ENCODE results near the gene TEX101.
A peak's percentile ranks its signal among the peaks of the same experiment; 100 is the strongest.

TEX101 gene

DNA sequence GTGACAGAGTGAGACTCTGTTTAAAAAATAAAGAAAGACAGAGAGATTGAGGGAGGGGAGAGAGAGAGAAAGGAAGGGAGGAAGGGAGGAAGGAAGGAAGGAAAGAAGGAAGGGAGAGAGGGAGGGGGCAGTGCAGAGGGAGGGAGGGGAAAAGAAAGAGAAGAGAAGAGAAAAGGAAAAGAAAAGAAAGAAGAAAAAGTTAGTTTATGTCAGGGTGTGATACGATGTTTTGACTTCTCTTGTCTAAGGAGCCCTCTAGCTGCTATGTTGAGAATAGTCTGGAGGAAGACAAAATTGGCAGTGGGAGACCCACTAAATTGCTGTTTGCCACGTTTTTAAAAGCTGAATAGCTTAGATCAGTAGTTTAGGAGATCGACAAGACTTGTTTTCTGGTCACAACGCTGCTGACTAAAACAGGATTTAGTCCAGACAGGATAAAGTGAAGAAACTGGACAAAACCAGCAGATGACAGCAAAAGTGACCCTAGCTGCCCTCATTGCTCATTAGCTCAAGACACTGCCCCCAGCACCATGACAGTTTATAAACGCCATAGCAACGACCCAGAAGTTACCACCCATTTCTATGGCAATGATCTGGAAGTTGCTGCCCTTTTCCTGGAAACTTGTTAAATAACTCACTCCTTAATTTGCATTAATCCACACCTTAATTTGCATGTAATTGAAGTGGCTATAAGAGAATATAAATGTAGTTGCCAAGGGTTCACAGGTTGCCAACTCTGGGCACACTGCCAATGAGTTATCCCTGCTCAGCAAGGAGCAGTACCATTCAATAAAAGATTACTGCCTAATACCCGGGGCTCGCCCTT, 11.1 kb downstream of the TEX101 start:
- TF ChIP-seq TCF12 (IDR thresholded peaks at IDR 0.05; ENCODE audit: low read depth), result no peak
- TF ChIP-seq NFIC (IDR thresholded peaks at IDR 0.05), result peak; percentile 61
- TF ChIP-seq RAD21 (IDR thresholded peaks at IDR 0.05; ENCODE audit: low read depth), result peak; percentile 46
- TF ChIP-seq ZBTB7A (IDR thresholded peaks at IDR 0.05; ENCODE audit: low read depth), result no peak
- TF ChIP-seq, protein P1, sequence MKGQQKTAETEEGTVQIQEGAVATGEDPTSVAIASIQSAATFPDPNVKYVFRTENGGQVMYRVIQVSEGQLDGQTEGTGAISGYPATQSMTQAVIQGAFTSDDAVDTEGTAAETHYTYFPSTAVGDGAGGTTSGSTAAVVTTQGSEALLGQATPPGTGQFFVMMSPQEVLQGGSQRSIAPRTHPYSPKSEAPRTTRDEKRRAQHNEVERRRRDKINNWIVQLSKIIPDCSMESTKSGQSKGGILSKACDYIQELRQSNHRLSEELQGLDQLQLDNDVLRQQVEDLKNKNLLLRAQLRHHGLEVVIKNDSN (IDR thresholded peaks at IDR 0.05), result no peak

DNA sequence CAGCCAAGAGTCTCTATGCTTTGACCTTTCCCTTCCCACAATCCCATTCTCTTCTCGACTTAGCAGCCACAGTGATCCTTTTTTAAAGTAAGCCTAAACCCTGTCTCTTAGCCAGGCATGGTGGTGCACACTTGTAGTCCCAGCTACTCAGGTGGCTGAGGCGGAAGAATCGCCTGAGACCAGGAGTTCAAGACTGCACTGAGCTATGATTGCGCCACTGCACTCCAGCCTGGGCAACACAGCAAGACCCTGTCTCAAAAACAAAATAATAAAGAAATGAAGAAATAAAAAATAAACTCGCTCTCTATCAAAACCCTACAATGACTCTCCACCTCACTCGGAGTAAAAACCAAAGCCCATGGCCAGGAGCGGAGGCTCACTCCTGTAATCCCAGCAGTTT, 14.7 kb downstream of the TEX101 start:
- TF ChIP-seq TCF12 (IDR thresholded peaks at IDR 0.05; ENCODE audit: low read depth) (no peak), RAD21 (IDR thresholded peaks at IDR 0.05; ENCODE audit: low read depth) (no peak), EGR1 (IDR thresholded peaks at IDR 0.05) (no peak), TEAD4 (IDR thresholded peaks at IDR 0.05) (no peak)

DNA sequence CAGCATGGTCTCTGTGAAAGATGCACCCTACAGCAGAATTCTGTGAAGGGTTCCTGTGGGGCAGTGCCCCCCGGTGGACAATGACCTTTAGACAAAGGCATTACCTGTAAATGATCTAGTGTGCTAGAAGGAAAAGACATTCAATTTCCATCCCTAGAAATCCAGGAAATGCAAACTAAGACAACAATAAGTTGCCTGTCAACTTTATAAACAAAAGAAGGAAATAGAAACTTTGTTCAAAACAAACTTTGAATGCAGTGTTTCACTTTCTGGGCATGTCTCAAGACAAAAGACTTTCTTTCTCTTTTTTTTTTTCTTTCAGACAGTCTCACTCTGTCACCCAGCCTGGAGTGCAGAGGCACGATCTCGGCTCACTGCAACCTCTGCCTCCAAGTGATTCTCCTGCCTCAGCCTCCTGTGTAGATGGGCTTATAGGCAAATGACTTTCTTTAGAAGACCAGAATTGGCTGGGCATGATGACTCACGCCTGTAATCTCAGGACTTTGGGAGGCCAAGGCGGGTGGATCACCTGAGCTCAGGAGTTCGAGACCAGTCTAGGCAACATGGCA, 15.5 kb downstream of the TEX101 start:
- TF ChIP-seq, protein P2, sequence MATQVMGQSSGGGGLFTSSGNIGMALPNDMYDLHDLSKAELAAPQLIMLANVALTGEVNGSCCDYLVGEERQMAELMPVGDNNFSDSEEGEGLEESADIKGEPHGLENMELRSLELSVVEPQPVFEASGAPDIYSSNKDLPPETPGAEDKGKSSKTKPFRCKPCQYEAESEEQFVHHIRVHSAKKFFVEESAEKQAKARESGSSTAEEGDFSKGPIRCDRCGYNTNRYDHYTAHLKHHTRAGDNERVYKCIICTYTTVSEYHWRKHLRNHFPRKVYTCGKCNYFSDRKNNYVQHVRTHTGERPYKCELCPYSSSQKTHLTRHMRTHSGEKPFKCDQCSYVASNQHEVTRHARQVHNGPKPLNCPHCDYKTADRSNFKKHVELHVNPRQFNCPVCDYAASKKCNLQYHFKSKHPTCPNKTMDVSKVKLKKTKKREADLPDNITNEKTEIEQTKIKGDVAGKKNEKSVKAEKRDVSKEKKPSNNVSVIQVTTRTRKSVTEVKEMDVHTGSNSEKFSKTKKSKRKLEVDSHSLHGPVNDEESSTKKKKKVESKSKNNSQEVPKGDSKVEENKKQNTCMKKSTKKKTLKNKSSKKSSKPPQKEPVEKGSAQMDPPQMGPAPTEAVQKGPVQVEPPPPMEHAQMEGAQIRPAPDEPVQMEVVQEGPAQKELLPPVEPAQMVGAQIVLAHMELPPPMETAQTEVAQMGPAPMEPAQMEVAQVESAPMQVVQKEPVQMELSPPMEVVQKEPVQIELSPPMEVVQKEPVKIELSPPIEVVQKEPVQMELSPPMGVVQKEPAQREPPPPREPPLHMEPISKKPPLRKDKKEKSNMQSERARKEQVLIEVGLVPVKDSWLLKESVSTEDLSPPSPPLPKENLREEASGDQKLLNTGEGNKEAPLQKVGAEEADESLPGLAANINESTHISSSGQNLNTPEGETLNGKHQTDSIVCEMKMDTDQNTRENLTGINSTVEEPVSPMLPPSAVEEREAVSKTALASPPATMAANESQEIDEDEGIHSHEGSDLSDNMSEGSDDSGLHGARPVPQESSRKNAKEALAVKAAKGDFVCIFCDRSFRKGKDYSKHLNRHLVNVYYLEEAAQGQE (IDR thresholded peaks at IDR 0.05; ENCODE audit: low read depth), result no peak
- peak; percentile 12; the same call in 1 of the 2 replicates for TF ChIP-seq RAD21 (IDR thresholded peaks at IDR 0.05; ENCODE audit: low read depth)

DNA sequence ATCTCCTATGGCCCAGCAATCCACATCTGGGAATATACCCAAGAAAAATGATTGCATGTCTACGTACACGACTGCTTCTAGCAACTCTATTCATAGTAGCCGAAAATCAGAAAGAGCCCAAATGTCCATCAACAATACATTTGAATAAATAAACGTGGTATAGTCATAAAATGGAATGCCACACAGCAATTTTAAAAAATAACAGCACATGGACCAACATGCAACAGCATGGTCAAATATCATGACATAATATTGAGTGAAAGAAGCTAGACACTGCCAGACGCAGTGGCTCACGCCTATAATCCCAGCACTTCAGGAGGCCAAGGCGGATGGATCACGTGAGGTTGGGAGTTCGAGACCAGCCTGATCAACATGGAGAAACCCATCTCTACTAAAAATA, 16.3 kb downstream of the TEX101 start:
- TF ChIP-seq TCF12 (IDR thresholded peaks at IDR 0.05; ENCODE audit: low read depth) (no peak), FOXM1 (IDR thresholded peaks at IDR 0.05; ENCODE audit: borderline replicate concordance, low read depth) (no peak), EGR1 (IDR thresholded peaks at IDR 0.05) (no peak), CREB1 (IDR thresholded peaks at IDR 0.05; ENCODE audit: low read depth) (no peak), EP300 (IDR thresholded peaks at IDR 0.05; ENCODE audit: borderline replicate concordance) (no peak), YY1 (IDR thresholded peaks at IDR 0.05; ENCODE audit: low read depth) (no peak), TAF1 (IDR thresholded peaks at IDR 0.05; ENCODE audit: low read depth) (no peak), CEBPB (IDR thresholded peaks at IDR 0.05) (no peak), RAD21 (IDR thresholded peaks at IDR 0.05; ENCODE audit: low read depth) (no peak), NFIC (IDR thresholded peaks at IDR 0.05) (no peak)
- TF ChIP-seq, protein P2 (IDR thresholded peaks at IDR 0.05; ENCODE audit: low read depth), result no peak
- TF ChIP-seq, protein P3, sequence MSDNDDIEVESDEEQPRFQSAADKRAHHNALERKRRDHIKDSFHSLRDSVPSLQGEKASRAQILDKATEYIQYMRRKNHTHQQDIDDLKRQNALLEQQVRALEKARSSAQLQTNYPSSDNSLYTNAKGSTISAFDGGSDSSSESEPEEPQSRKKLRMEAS (IDR thresholded peaks at IDR 0.05), result no peak
- TF ChIP-seq, protein P1 (IDR thresholded peaks at IDR 0.05), result no peak

DNA sequence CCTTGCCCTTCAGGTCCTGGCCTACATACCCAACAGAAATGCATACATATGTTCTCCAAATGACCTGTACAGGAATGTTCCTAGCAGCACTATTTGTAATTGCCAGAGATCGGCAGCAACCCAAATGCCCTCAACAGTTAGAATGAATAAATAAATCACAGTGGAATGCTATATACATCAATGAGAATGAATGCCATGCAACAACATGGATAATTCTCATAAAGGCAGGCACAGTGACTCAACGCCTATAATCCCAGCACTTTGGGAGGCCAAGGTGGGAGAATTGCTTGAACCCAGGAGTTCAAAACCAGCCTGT, 18.6 kb downstream of the TEX101 start:
- TF ChIP-seq RAD21 (IDR thresholded peaks at IDR 0.05; ENCODE audit: low read depth) (no peak), TCF12 (IDR thresholded peaks at IDR 0.05; ENCODE audit: low read depth) (no peak), EGR1 (IDR thresholded peaks at IDR 0.05) (no peak), TAF1 (IDR thresholded peaks at IDR 0.05; ENCODE audit: low read depth) (no peak), NFIC (IDR thresholded peaks at IDR 0.05) (no peak), EP300 (IDR thresholded peaks at IDR 0.05; ENCODE audit: borderline replicate concordance) (no peak)
- TF ChIP-seq, protein P2 (IDR thresholded peaks at IDR 0.05; ENCODE audit: low read depth), result no peak
- TF ChIP-seq, protein P1 (IDR thresholded peaks at IDR 0.05), result no peak

All from Ishikawa (cell line).